Measurements from ENCODE around the gene KCNMA1. TPM values are rescaled to one million over a fixed set of nuclear protein-coding genes. Genes with fewer than 3 reads are reported as not detected.

The KCNMA1 gene
- polyA plus RNA-seq, 1 of the 3 experiments (the other 2 are of a cell fraction) = 107 TPM

DNA sequence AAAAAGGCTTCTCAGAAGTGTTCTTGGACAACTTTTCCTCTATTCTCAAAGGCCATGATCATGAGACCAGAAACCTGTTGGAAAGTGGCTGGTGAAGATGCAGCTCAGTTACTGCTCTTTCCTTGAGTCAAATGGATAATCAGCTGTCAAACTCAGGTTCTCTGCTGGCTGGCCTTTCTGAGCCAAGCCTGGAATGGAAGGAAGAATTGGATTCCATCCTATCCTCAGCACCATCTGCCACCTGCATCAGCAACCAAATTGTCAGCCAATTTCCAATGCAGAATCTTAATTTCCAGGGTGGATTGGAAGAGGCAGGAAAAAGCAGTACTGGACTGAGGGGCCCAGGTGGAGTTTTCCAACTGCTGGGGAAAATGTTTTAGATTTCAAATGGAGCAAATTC, 631.7 kb downstream of the KCNMA1 start:
- H4K20me1 ChIP-seq (ENCODE audit: insufficient read depth) = no peaks in the 10 kb centered on the region
- no peaks in the 10 kb centered on the region for H3K79me2 ChIP-seq (ENCODE audit: insufficient read depth)
- H3K4me2 ChIP-seq = no peak overlapping the region
- H3K36me3 ChIP-seq (replicated peaks in 1 of 2; ENCODE audit: control insufficient read depth in 1 of 2, insufficient read depth in 2 of 2, low read length in 1 of 2) = peaks cover 5 to 62% of the 10 kb centered on the region in 2 experiments
- H3K4me3 ChIP-seq (ENCODE audit: low read depth in 2 of 2, low read length in 1 of 2) = no peak overlapping the region
- H3K4me1 ChIP-seq (ENCODE audit: control insufficient read depth in 1 of 2, insufficient read depth in 2 of 2, low read depth in 1 of 2, low read length in 1 of 2) = peaks cover 0 to 2% of the 10 kb centered on the region in 2 experiments; a peak in 2 of 4 replicates
- no peaks in the 10 kb centered on the region for H3F3A ChIP-seq (replicated peaks; ENCODE audit: insufficient read depth)
- ChIA-PET CTCF (interaction anchor here (0.8 to 3.6 kb wide), 9 partner anchors 12 to 966 kb away, joined by 3 to 22 read pairs (median 8); no protein-coding TSS in a partner anchor), POLR2A (interaction anchor here (1.3 kb wide), 1 partner anchor 35 kb away, joined by 8 read pairs; no protein-coding TSS in a partner anchor)
- H3K27me3 ChIP-seq (ENCODE audit: insufficient read depth) = no peaks in the 10 kb centered on the region
- H3K27ac ChIP-seq (ENCODE audit: low read depth in 2 of 2, low read length in 1 of 2) = peak overlapping the region in 1 of 2 experiments; percentile 82; a peak in 2 of 4 replicates
- no peak for DNase-seq
- TF ChIP-seq GATA2 (CRISPR knock-in tag; IDR thresholded peaks at IDR 0.05) (no peak), RXRA (IDR thresholded peaks at IDR 0.05; ENCODE audit: borderline replicate concordance, low read depth) (no peak), NFIC (IDR thresholded peaks at IDR 0.05; ENCODE audit: borderline replicate concordance) (no peak)
- H3K9ac ChIP-seq = no peak overlapping the region
- peaks cover 5% of the 10 kb centered on the region; the same call in 1 of the 2 replicates for H3K9me3 ChIP-seq
- no peaks in the 10 kb centered on the region for H3K9me2 ChIP-seq
- H2AFZ ChIP-seq (ENCODE audit: low read depth) = no peak overlapping the region

DNA sequence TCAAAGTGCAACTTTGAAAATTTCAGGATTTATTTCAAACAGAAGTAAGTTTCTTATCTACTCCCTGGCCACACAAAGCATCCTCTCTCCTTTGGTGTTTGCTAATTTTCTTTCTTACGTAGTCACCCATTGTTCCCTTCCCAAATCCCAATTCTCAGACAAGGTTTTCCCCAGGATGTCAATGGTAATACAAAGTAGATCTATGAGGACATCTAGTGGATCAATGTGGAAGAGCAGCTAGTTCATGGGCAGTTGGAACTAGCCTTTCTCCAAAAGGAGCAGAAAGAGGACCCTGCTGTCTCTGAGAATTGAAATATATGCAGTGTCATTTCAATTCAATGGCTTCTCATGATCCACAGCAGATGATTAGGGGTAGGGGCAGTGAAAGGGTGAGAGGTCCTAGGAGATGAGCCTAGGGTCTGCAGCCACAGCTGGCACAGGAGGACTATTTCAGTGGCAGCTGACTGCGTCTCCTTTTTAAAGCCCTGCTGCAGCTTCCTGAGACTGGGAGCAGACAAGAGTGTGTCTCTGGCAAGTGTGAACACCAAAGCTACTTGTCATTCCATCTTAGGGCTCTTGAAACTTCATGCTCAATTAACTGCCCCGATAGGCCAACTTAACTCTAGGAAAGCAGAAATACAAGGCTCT, 632.6 kb downstream of the KCNMA1 start:
- Histone ChIP-seq H3K36me3 (replicated peaks in 1 of 2; ENCODE audit: control insufficient read depth in 1 of 2, insufficient read depth in 2 of 2, low read length in 1 of 2) (peaks cover 5 to 54% of the 10 kb centered on the region in 2 experiments), H3K9ac (no peak overlapping the region), H3K79me2 (ENCODE audit: insufficient read depth) (no peaks in the 10 kb centered on the region), H2AFZ (ENCODE audit: low read depth) (no peak overlapping the region), H3K4me3 (ENCODE audit: low read depth in 2 of 2, low read length in 1 of 2) (no peak overlapping the region; a peak in 1 of 4 replicates), H3K27me3 (ENCODE audit: insufficient read depth) (no peaks in the 10 kb centered on the region), H3K9me2 (no peaks in the 10 kb centered on the region), H3K4me1 (ENCODE audit: control insufficient read depth in 1 of 2, insufficient read depth in 2 of 2, low read depth in 1 of 2, low read length in 1 of 2) (peaks cover 0 to 2% of the 10 kb centered on the region in 2 experiments; a peak in 2 of 4 replicates), H3F3A (replicated peaks; ENCODE audit: insufficient read depth) (no peaks in the 10 kb centered on the region), H4K20me1 (ENCODE audit: insufficient read depth) (no peaks in the 10 kb centered on the region), H3K4me2 (no peak overlapping the region), H3K27ac (ENCODE audit: low read depth in 2 of 2, low read length in 1 of 2) (peak overlapping the region in 1 of 2 experiments; percentile 82; a peak in 2 of 4 replicates), H3K9me3 (peaks cover 5% of the 10 kb centered on the region; the same call in 1 of the 2 replicates)
- CTCF ChIA-PET = interaction anchor here (0.6 to 3.6 kb wide), 31 partner anchors 10 to 1814 kb away, joined by 3 to 22 read pairs (median 4); no protein-coding TSS in a partner anchor
- POLR2A ChIA-PET = interaction anchor here (0.7 to 1.3 kb wide), 4 partner anchors 34 to 104 kb away, joined by 3 to 8 read pairs (median 3); no protein-coding TSS in a partner anchor
- no peak for TF ChIP-seq YY1 (IDR thresholded peaks at IDR 0.05; ENCODE audit: low read depth)
- TF ChIP-seq RAD21 (IDR thresholded peaks at IDR 0.05; ENCODE audit: low read length) = peak; percentile 87
- TF ChIP-seq, protein P1, sequence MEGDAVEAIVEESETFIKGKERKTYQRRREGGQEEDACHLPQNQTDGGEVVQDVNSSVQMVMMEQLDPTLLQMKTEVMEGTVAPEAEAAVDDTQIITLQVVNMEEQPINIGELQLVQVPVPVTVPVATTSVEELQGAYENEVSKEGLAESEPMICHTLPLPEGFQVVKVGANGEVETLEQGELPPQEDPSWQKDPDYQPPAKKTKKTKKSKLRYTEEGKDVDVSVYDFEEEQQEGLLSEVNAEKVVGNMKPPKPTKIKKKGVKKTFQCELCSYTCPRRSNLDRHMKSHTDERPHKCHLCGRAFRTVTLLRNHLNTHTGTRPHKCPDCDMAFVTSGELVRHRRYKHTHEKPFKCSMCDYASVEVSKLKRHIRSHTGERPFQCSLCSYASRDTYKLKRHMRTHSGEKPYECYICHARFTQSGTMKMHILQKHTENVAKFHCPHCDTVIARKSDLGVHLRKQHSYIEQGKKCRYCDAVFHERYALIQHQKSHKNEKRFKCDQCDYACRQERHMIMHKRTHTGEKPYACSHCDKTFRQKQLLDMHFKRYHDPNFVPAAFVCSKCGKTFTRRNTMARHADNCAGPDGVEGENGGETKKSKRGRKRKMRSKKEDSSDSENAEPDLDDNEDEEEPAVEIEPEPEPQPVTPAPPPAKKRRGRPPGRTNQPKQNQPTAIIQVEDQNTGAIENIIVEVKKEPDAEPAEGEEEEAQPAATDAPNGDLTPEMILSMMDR (IDR thresholded peaks at IDR 0.05) = peak; percentile 79
- TF ChIP-seq, protein P2, sequence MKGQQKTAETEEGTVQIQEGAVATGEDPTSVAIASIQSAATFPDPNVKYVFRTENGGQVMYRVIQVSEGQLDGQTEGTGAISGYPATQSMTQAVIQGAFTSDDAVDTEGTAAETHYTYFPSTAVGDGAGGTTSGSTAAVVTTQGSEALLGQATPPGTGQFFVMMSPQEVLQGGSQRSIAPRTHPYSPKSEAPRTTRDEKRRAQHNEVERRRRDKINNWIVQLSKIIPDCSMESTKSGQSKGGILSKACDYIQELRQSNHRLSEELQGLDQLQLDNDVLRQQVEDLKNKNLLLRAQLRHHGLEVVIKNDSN (IDR thresholded peaks at IDR 0.05; ENCODE audit: borderline replicate concordance, low read depth) = no peak
- no peak for TF ChIP-seq TCF12 (IDR thresholded peaks at IDR 0.05)
- TF ChIP-seq TEAD4 (IDR thresholded peaks at IDR 0.05; ENCODE audit: borderline replicate concordance, insufficient read depth) = no peak
- TF ChIP-seq SMC3 (IDR thresholded peaks at IDR 0.05; ENCODE audit: low read depth, low read length) = peak; percentile 61; the same call in 1 of the 2 replicates
- TF ChIP-seq CHD2 (IDR thresholded peaks at IDR 0.05; ENCODE audit: low read length, partially characterized antibody) = peak; percentile 10
- peak; percentile 52 for DNase-seq
- WGBS (ENCODE audit: low lambda C conversion rate) = 94% methylated on average over 3 of the region's 3 CpGs

Measured in SK-N-SH (cell line).